ENCODE data around the gene GPATCH2L.

GPATCH2L gene

GRCh38 chr14:76109087-76109880 is 42.4 kb upstream of the GPATCH2L start:
- no peaks in the 10 kb centered on the region for H3K27me3 ChIP-seq (ENCODE audit: low read length)
- no peak overlapping the region for H3K9ac ChIP-seq (ENCODE audit: low read length)
- no peak overlapping the region for H3K27ac ChIP-seq (ENCODE audit: low read depth, low read length)
- no peaks in the 10 kb centered on the region for H4K20me1 ChIP-seq (ENCODE audit: low read depth, low read length)
- H3K4me3 ChIP-seq (ENCODE audit: insufficient read depth, low read length, poor library complexity, severe bottlenecking) = no peak overlapping the region
- no peaks in the 10 kb centered on the region for H3K79me2 ChIP-seq (ENCODE audit: insufficient read depth, low read length)
- TF ChIP-seq EZH2phosphoT487 (conservative IDR thresholded peaks at IDR 0.05; ENCODE audit: low read length) (no peak), CTCF (IDR thresholded peaks at IDR 0.05; ENCODE audit: insufficient read depth, low read length, poor library complexity, severe bottlenecking) (no peak)
- H3F3A ChIP-seq (ENCODE audit: insufficient read depth) = no peaks in the 10 kb centered on the region
- H3K9me3 ChIP-seq (ENCODE audit: insufficient read depth, low read length) = no peaks in the 10 kb centered on the region
- H3K36me3 ChIP-seq (ENCODE audit: low read length) = no peaks in the 10 kb centered on the region
- H3K9me2 ChIP-seq (replicated peaks; ENCODE audit: insufficient read depth, low read length) = no peaks in the 10 kb centered on the region
- no peak overlapping the region for H3K4me2 ChIP-seq (ENCODE audit: low read depth, low read length, poor library complexity, severe bottlenecking)
- no peak overlapping the region for H2AFZ ChIP-seq (ENCODE audit: low read depth, low read length, severe bottlenecking)

GRCh38 chr14:76112889-76113624 is 38.7 kb upstream of the GPATCH2L start:
- Histone ChIP-seq H3K27me3 (ENCODE audit: low read length) (no peaks in the 10 kb centered on the region), H3K9me2 (replicated peaks; ENCODE audit: insufficient read depth, low read length) (no peaks in the 10 kb centered on the region), H4K20me1 (ENCODE audit: low read depth, low read length) (no peaks in the 10 kb centered on the region), H3K9me3 (ENCODE audit: insufficient read depth, low read length) (no peaks in the 10 kb centered on the region), H2AFZ (ENCODE audit: low read depth, low read length, severe bottlenecking) (no peak overlapping the region), H3K79me2 (ENCODE audit: insufficient read depth, low read length) (no peaks in the 10 kb centered on the region), H3K4me3 (ENCODE audit: insufficient read depth, low read length, poor library complexity, severe bottlenecking) (no peak overlapping the region), H3K4me2 (ENCODE audit: low read depth, low read length, poor library complexity, severe bottlenecking) (no peak overlapping the region), H3K36me3 (ENCODE audit: low read length) (no peaks in the 10 kb centered on the region), H3K27ac (ENCODE audit: low read depth, low read length) (no peak overlapping the region), H3K9ac (ENCODE audit: low read length) (no peak overlapping the region), H3F3A (ENCODE audit: insufficient read depth) (no peaks in the 10 kb centered on the region)
- no peak for TF ChIP-seq CTCF (IDR thresholded peaks at IDR 0.05; ENCODE audit: insufficient read depth, low read length, poor library complexity, severe bottlenecking)
- TF ChIP-seq EZH2phosphoT487 (conservative IDR thresholded peaks at IDR 0.05; ENCODE audit: low read length) = no peak

- Histone ChIP-seq H3K4me2 (ENCODE audit: low read depth, low read length, poor library complexity, severe bottlenecking) (no peak overlapping the region), H3K9ac (ENCODE audit: low read length) (no peak overlapping the region), H3K79me2 (ENCODE audit: insufficient read depth, low read length) (no peaks in the 10 kb centered on the region), H2AFZ (ENCODE audit: low read depth, low read length, severe bottlenecking) (no peak overlapping the region), H3K27ac (ENCODE audit: low read depth, low read length) (no peak overlapping the region), H4K20me1 (ENCODE audit: low read depth, low read length) (no peaks in the 10 kb centered on the region), H3K9me3 (ENCODE audit: insufficient read depth, low read length) (no peaks in the 10 kb centered on the region), H3K27me3 (ENCODE audit: low read length) (no peaks in the 10 kb centered on the region), H3K36me3 (ENCODE audit: low read length) (no peaks in the 10 kb centered on the region), H3F3A (ENCODE audit: insufficient read depth) (no peaks in the 10 kb centered on the region), H3K9me2 (replicated peaks; ENCODE audit: insufficient read depth, low read length) (no peaks in the 10 kb centered on the region), H3K4me3 (ENCODE audit: insufficient read depth, low read length, poor library complexity, severe bottlenecking) (no peak overlapping the region)
- TF ChIP-seq EZH2phosphoT487 (conservative IDR thresholded peaks at IDR 0.05; ENCODE audit: low read length) = no peak
Measured at GRCh38 chr14:76113691-76114090, 38.0 kb upstream of the GPATCH2L start.

- Histone ChIP-seq H3K9me2 (replicated peaks; ENCODE audit: insufficient read depth, low read length) (no peaks in the 10 kb centered on the region), H3K79me2 (ENCODE audit: insufficient read depth, low read length) (no peaks in the 10 kb centered on the region), H3K4me3 (ENCODE audit: insufficient read depth, low read length, poor library complexity, severe bottlenecking) (no peak overlapping the region), H3K4me2 (ENCODE audit: low read depth, low read length, poor library complexity, severe bottlenecking) (no peak overlapping the region), H3K9me3 (ENCODE audit: insufficient read depth, low read length) (no peaks in the 10 kb centered on the region), H3K27ac (ENCODE audit: low read depth, low read length) (no peak overlapping the region), H3K27me3 (ENCODE audit: low read length) (no peaks in the 10 kb centered on the region), H3F3A (ENCODE audit: insufficient read depth) (no peaks in the 10 kb centered on the region), H4K20me1 (ENCODE audit: low read depth, low read length) (no peaks in the 10 kb centered on the region), H3K36me3 (ENCODE audit: low read length) (no peaks in the 10 kb centered on the region), H2AFZ (ENCODE audit: low read depth, low read length, severe bottlenecking) (no peak overlapping the region), H3K9ac (ENCODE audit: low read length) (no peak overlapping the region)
- TF ChIP-seq CTCF (IDR thresholded peaks at IDR 0.05; ENCODE audit: insufficient read depth, low read length, poor library complexity, severe bottlenecking) (no peak), EZH2phosphoT487 (conservative IDR thresholded peaks at IDR 0.05; ENCODE audit: low read length) (no peak)
Measured at GRCh38 chr14:76115010-76115422, 36.7 kb upstream of the GPATCH2L start.

Data from SU-DHL-6 (cell line).